K562 (cell line): ENCODE measurements around the gene GPR39. TPM values are rescaled to one million over a fixed set of nuclear protein-coding genes. Genes with fewer than 3 reads are reported as not detected.

Experiments used
- ATAC-seq: fragments of 200-7000 bp; cut with Tn5 transposase; 3 replicates; pipeline ENCODE4 v1.9.1; 2020; ENCODE audit warnings: moderate library complexity
- BruUV-seq: library from RNA; stranded (reverse); fragments of 400-500 nt; replicated peaks from 2 replicates; lab custom pipeline; 2021; lab: Mats Ljungman, UMichigan
- CTCF ChIA-PET: fragments of 300-600 bp; formaldehyde crosslinking; extraction: SDS; loops from one replicate; lab custom pipeline; 2021; ENCODE audit warnings: low intra/inter-chr PET ratio; lab: Yijun Ruan, JAX
- POLR2A ChIA-PET: fragments of 300-600, 350-650 bp; sonication (Branson Sonifier 250); formaldehyde crosslinking; extraction: SDS; loops from one replicate; lab custom pipeline; 2021; ENCODE audit warnings: antibody characterized with exemption, inconsistent platforms; lab: Yijun Ruan, JAX
- DNase-seq, 4 experiments: peaks; one replicate each; pipeline versions ENCODE4 v3.0.0 to v3.0.0-alpha.2; 2011 to 2018; ENCODE audit warnings: low spot score in 3 of 4, mixed read lengths in 3 of 4; ENCODE audit errors: extremely low read depth in 1 of 4
- FAIRE-seq: peaks from 2 replicates; lab custom pipeline; 2011; peaks lifted over from hg19 to GRCh38; lab: Jason Lieb, UNC
- H2AFZ ChIP-seq: 2 replicates; pipeline ENCODE4 v1.6.0; 2011; ENCODE audit warnings: low read depth, low read length, control low read depth, inconsistent platforms
- H3K27ac ChIP-seq: fragments of 200-600 bp; 3 replicates; pipeline ENCODE4 v1.8.0; 2011; ENCODE audit warnings: low read depth, mild to moderate bottlenecking, control low read depth, inconsistent platforms, low read length, moderate library complexity, mixed read lengths; ENCODE audit errors: extremely low read depth
- H3K27me3 ChIP-seq, 2 experiments: fragments of 300-600 bp in 1 of 2; 2 replicates in 1 of 2; 3 replicates in 1 of 2; pipeline versions ENCODE4 v1.6.0 to v1.8.0; 2011; ENCODE audit warnings: inconsistent platforms in 2 of 2, low read length in 2 of 2, mild to moderate bottlenecking in 1 of 2, mixed read lengths in 1 of 2, moderate library complexity in 1 of 2; ENCODE audit not compliant: control insufficient read depth in 2 of 2, insufficient read depth in 2 of 2
- H3K36me3 ChIP-seq: fragments of 300-600 bp; 3 replicates; pipeline ENCODE4 v1.8.0; 2011; ENCODE audit warnings: mild to moderate bottlenecking, low read length, inconsistent platforms; ENCODE audit not compliant: control insufficient read depth, insufficient read depth
- H3K4me1 ChIP-seq, 2 experiments: fragments of 200-600 bp in 1 of 2; replicated peaks in 1 of 2; 2 replicates in 1 of 2; 3 replicates in 1 of 2; pipeline versions ENCODE4 v1.5.1 to v1.8.0; 2011; ENCODE audit warnings: inconsistent platforms in 2 of 2, low read length in 2 of 2, mild to moderate bottlenecking in 1 of 2, mixed read lengths in 1 of 2, moderate library complexity in 1 of 2; ENCODE audit not compliant: control insufficient read depth in 2 of 2, insufficient read depth in 2 of 2
- H3K4me2 ChIP-seq: 2 replicates; pipeline ENCODE4 v1.6.1; 2011; ENCODE audit warnings: low read length, control low read depth, inconsistent platforms, mixed read lengths; ENCODE audit not compliant: insufficient read depth
- H3K4me3 ChIP-seq: fragments of 200-600 bp; sonication (generic), shearing (Covaris generic); 2 replicates; pipeline ENCODE4 v1.5.1; 2016; ENCODE audit warnings: control low read depth, inconsistent platforms
- H3K79me2 ChIP-seq: fragments of 200-600 bp; 3 replicates; pipeline ENCODE4 v1.8.0; 2011; ENCODE audit warnings: low read length, inconsistent platforms; ENCODE audit not compliant: control insufficient read depth, insufficient read depth
- H3K9ac ChIP-seq, 2 experiments: 2 replicates each; pipeline versions ENCODE4 v1.6.0 to v1.6.1; 2011; ENCODE audit warnings: low read depth in 2 of 2, low read length in 2 of 2, control low read depth in 1 of 2, inconsistent platforms in 1 of 2, mild to moderate bottlenecking in 1 of 2, mixed read lengths in 1 of 2; ENCODE audit not compliant: insufficient read depth in 1 of 2
- H3K9me1 ChIP-seq: one replicate; pipeline ENCODE4 v1.6.0; 2011; ENCODE audit warnings: inconsistent platforms, mild to moderate bottlenecking, low read length, moderate library complexity; ENCODE audit not compliant: control insufficient read depth, insufficient read depth
- H3K9me3 ChIP-seq: replicated peaks from 2 replicates; pipeline ENCODE4 v1.5.1; 2011; ENCODE audit warnings: low read depth, low read length, inconsistent platforms; ENCODE audit not compliant: control insufficient read depth, insufficient read depth
- H4K20me1 ChIP-seq: replicated peaks from 2 replicates; pipeline ENCODE4 v1.6.1; 2011; ENCODE audit warnings: low read length, inconsistent platforms, mixed read lengths; ENCODE audit not compliant: control insufficient read depth, insufficient read depth
- CTCF ChIP-seq, 3 experiments: IDR thresholded peaks in 2 of 3; conservative IDR thresholded peaks in 1 of 3; 2 replicates each; pipeline ENCODE4 v1.5.1; 2011 to 2012; ENCODE audit warnings: low read length in 3 of 3, mild to moderate bottlenecking in 3 of 3, control low read depth in 2 of 3, improper control_type of control experiment in 1 of 3, inconsistent platforms in 1 of 3, low read depth in 1 of 3, mixed read lengths in 1 of 3, moderate library complexity in 1 of 3; ENCODE audit not compliant: insufficient read depth in 2 of 3
- CTCFL ChIP-seq: IDR thresholded peaks from 2 replicates; pipeline ENCODE4 v1.6.1; 2011; ENCODE audit warnings: borderline replicate concordance, low read depth, mild to moderate bottlenecking, moderate library complexity, low read length; ENCODE audit not compliant: insufficient read depth, poor library complexity, severe bottlenecking
- ILF3 ChIP-seq: fragments of 450-650 bp; IDR thresholded peaks from 2 replicates; pipeline ENCODE4 v1.6.1; 2018; ENCODE audit warnings: antibody characterized with exemption, mild to moderate bottlenecking, moderate library complexity, borderline replicate concordance
- MYNN ChIP-seq, 2 experiments: sonication (generic); formaldehyde crosslinking in 1 of 2; IDR thresholded peaks; 2 replicates each; pipeline versions ENCODE4 v1.5.0 to v1.6.1; 2016 to 2020; ENCODE audit warnings: antibody characterized with exemption in 1 of 2, missing genetic modification reagents in 1 of 2
- SOX6 ChIP-seq: fragments of 450-650 bp; IDR thresholded peaks from 2 replicates; pipeline ENCODE4 v1.6.1; 2014; ENCODE audit warnings: mild to moderate bottlenecking
- TAF7 ChIP-seq: fragments of 450-650 bp; IDR thresholded peaks from 2 replicates; pipeline ENCODE4 v1.6.1; 2016; ENCODE audit warnings: missing genetic modification characterization, missing compliant biosample characterization
- ZNF398 ChIP-seq: fragments of 250-450 bp; sonication (Bioruptor Pico); IDR thresholded peaks from 2 replicates; pipeline ENCODE4 v1.8.0; 2021; ENCODE audit warnings: moderate library complexity, mild to moderate bottlenecking, inconsistent platforms
- WGBS: fragments of 100-300 bp; shearing (Covaris generic); methylation state at CpG from one replicate; pipeline ENCODE4 v1.1.6; 2016; ENCODE audit warnings: low coverage, mixed read lengths; ENCODE audit not compliant: insufficient coverage; ENCODE audit errors: missing lambda C conversion rate; 5-methylcytosine and 5-hydroxymethylcytosine counted together
- in situ Hi-C: fragments of 300-500 bp; cut with MboI; formaldehyde crosslinking; loops from 4 replicates; pipeline ENCODE4 v1.15.0; 2018; ENCODE audit warnings: inconsistent platforms, mixed read lengths
- intact Hi-C: fragments of 100-400 bp; cut with micrococcal nuclease; formaldehyde crosslinking; loops from 2 replicates; pipeline ENCODE4 v1.14.2; 2022
- polyA plus RNA-seq, 8 experiments: library from polyadenylated mRNA; depleted of rRNA in 4 of 8; stranded (reverse) in 5 of 8; unstranded in 3 of 8; fragments of >200 nt; fragmentation: Nextera tagmentation in 2 of 8; fragmentation: Illumina TruSeq in 1 of 8; extraction: Ambion mirVana in 2 of 8; extraction: Trizol in 1 of 8; gene quantifications; 2 replicates each; pipeline versions ENCODE4 v1.2.1 to v1.2.3, GENCODE V29; 2011 to 2014; ENCODE audit warnings: inconsistent platforms in 1 of 8, missing spikeins in 1 of 8
- total RNA-seq, 7 experiments: library from RNA; depleted of rRNA in 6 of 7; stranded (reverse); fragments of >200 nt in 6 of 7; fragmentation: Illumina TruSeq in 2 of 7; extraction: Trizol in 2 of 7; gene quantifications; 2 replicates each; pipeline versions ENCODE4 v1.2.1 to v1.2.3, GENCODE V29; 2011 to 2021; ENCODE audit warnings: low replicate concordance in 1 of 7

The GPR39 gene
- total and polyA plus RNA-seq, 9 of the 15 experiments (the other 6 are each of a cell fraction or from before 2014, with no cell fraction given), result 0.04 TPM; not detected in 8

GRCh38 chr2:132368191-132368590, 48.4 kb upstream of the GPR39 start:
- H4K20me1 ChIP-seq, result no peaks in the 10 kb centered on the region
- CTCF ChIA-PET, result no interaction called here

More at GRCh38 chr2:132368191-132368590, 48.4 kb upstream of the GPR39 start:
- H3K4me3 ChIP-seq, result no peak overlapping the region
- H2AFZ ChIP-seq, result no peak overlapping the region
- no peak overlapping the region for H3K27ac ChIP-seq
- POLR2A ChIA-PET, result interaction anchor here (0.6 kb wide), 1 partner anchor 1287 kb away, joined by 3 read pairs; no protein-coding TSS in a partner anchor
- FAIRE-seq (no peak), DNase-seq (no peak), ATAC-seq (no peak)
- intact Hi-C loops (no loop called here), in situ Hi-C loops (no loop called here)
- no peaks in the 10 kb centered on the region for H3K36me3 ChIP-seq
- H3K9me3 ChIP-seq, result no peaks in the 10 kb centered on the region
- no peaks in the 10 kb centered on the region for H3K79me2 ChIP-seq
- H3K4me2 ChIP-seq, result no peak overlapping the region
- TF ChIP-seq TAF7 (tag), result no peak
- TF ChIP-seq MYNN (IDR thresholded peaks at IDR 0.05), result no peak
- no peak for TF ChIP-seq MYNN (CRISPR knock-in tag; IDR thresholded peaks at IDR 0.05)
- no peak for TF ChIP-seq CTCF (IDR thresholded peaks at IDR 0.05 in 2 of 3, conservative IDR thresholded peaks at IDR 0.05 in 1 of 3; ENCODE audit: insufficient read depth in 2 of 3, low read depth in 1 of 3, low read length in 3 of 3)
- no peak for TF ChIP-seq SOX6
- no peak for TF ChIP-seq ZNF398 (CRISPR knock-in tag)
- no peak for TF ChIP-seq CTCFL
- no peak for TF ChIP-seq ILF3
- H3K9me1 ChIP-seq, result no peaks in the 10 kb centered on the region
- H3K4me1 ChIP-seq, result no peaks in the 10 kb centered on the region
- no TSS peak for BruUV-seq
- no peak overlapping the region for H3K9ac ChIP-seq
- H3K27me3 ChIP-seq, result no peaks in the 10 kb centered on the region
- 0% methylated on average over 2 of the region's 2 CpGs for WGBS
